Peyer's patch (tissue), 4 donors: Measurements from ENCODE around the gene LOXHD1. TPM values are rescaled to one million over a fixed set of nuclear protein-coding genes. Genes with fewer than 3 reads are reported as not detected.

Experiments
- DNase-seq, 3 donors: peaks; one replicate each; pipeline ENCODE4 v3.0.0-alpha.2; 2017 to 2019
- H3K27ac ChIP-seq, 4 donors: fragments of 200-600 bp; sonication (generic); one replicate each; pipeline ENCODE4 v1.5.1; 2016 to 2019
- H3K27me3 ChIP-seq, 2 donors: fragments of 200-600 bp; sonication (generic); one replicate each; pipeline ENCODE4 v1.5.1; 2019
- H3K36me3 ChIP-seq, 3 donors: fragments of 200-600 bp; sonication (generic); one replicate each; pipeline ENCODE4 v1.5.1; 2016 to 2019
- H3K4me1 ChIP-seq, 4 donors: fragments of 200-600 bp; sonication (generic); one replicate each; pipeline ENCODE4 v1.5.1; 2016 to 2019
- H3K4me3 ChIP-seq, 4 donors: fragments of 200-600 bp; sonication (generic); 1 replicate in 3 of 4; 2 replicates in 1 of 4; pipeline ENCODE4 v1.5.1; 2016 to 2019; ENCODE audit warnings: mild to moderate bottlenecking in 1 of 4
- H3K9me3 ChIP-seq, 4 donors: fragments of 200-600 bp; sonication (generic); one replicate each; pipeline ENCODE4 v1.5.1; 2016 to 2019; ENCODE audit warnings: mild to moderate bottlenecking in 1 of 4
- CTCF ChIP-seq, 6 experiments: fragments of 450-650 bp in 4 of 6; fragments of 200-600 bp in 2 of 6; sonication (generic) in 1 of 6; IDR thresholded peaks; one replicate each; pipeline ENCODE4 v1.5.1; 2017 to 2019; ENCODE audit warnings: antibody characterized with exemption in 6 of 6, mild to moderate bottlenecking in 3 of 6, moderate library complexity in 1 of 6
- POLR2A ChIP-seq, 2 donors: fragments of 450-650 bp; IDR thresholded peaks; one replicate each; pipeline ENCODE4 v1.5.1; 2017; ENCODE audit warnings: antibody characterized with exemption in 2 of 2, mild to moderate bottlenecking in 2 of 2, moderate library complexity in 2 of 2
- total RNA-seq, 4 donors: library from RNA; depleted of rRNA; stranded (reverse); fragments of >200 nt; gene quantifications; one replicate each; pipeline ENCODE4 v1.1.0, GENCODE V29; 2016

Gene LOXHD1
- total RNA-seq, 4 donors from 2014 or later: 0.19 to 0.83 TPM; not detected in 2

GRCh38 chr18:46562674-46563192, 94.3 kb downstream of the LOXHD1 start:
- Histone ChIP-seq H3K9me3 (no peaks in the 10 kb centered on the region), H3K27ac (no peak overlapping the region), H3K4me1 (no peaks in the 10 kb centered on the region), H3K27me3 (no peaks in the 10 kb centered on the region), H3K36me3 (no peaks in the 10 kb centered on the region), H3K4me3 (no peak overlapping the region)
- no peak for TF ChIP-seq POLR2A (IDR thresholded peaks at IDR 0.05)
- no peak for DNase-seq

- Histone ChIP-seq H3K4me3 (no peak overlapping the region), H3K27ac (no peak overlapping the region), H3K4me1 (no peaks in the 10 kb centered on the region), H3K27me3 (no peaks in the 10 kb centered on the region), H3K36me3 (no peaks in the 10 kb centered on the region), H3K9me3 (no peaks in the 10 kb centered on the region)
- DNase-seq: no peak
- TF ChIP-seq POLR2A (IDR thresholded peaks at IDR 0.05): no peak
- no peak for TF ChIP-seq CTCF (IDR thresholded peaks at IDR 0.05)
Measured at GRCh38 chr18:46560671-46561045, 96.4 kb downstream of the LOXHD1 start.

- no peaks in the 10 kb centered on the region for H3K4me1 ChIP-seq
Measured at GRCh38 chr18:46559946-46560670, 96.9 kb downstream of the LOXHD1 start.

GRCh38 chr18:46559296-46559695, 97.7 kb downstream of the LOXHD1 start:
- H3K36me3 ChIP-seq: no peaks in the 10 kb centered on the region
- TF ChIP-seq POLR2A (IDR thresholded peaks at IDR 0.05) (no peak), CTCF (IDR thresholded peaks at IDR 0.05) (no peak)
- no peaks in the 10 kb centered on the region for H3K4me1 ChIP-seq
- no peak for DNase-seq
- H3K27me3 ChIP-seq: no peaks in the 10 kb centered on the region
- no peak overlapping the region for H3K4me3 ChIP-seq
- H3K9me3 ChIP-seq: no peaks in the 10 kb centered on the region
- H3K27ac ChIP-seq: no peak overlapping the region

More at GRCh38 chr18:46559946-46560670, 96.9 kb downstream of the LOXHD1 start:
- DNase-seq: no peak
- no peaks in the 10 kb centered on the region for H3K9me3 ChIP-seq
- H3K4me3 ChIP-seq: no peak overlapping the region
- H3K27me3 ChIP-seq: no peaks in the 10 kb centered on the region
- H3K27ac ChIP-seq: no peak overlapping the region
- H3K36me3 ChIP-seq: no peaks in the 10 kb centered on the region
- TF ChIP-seq POLR2A (IDR thresholded peaks at IDR 0.05): no peak

- Histone ChIP-seq H3K9me3 (no peaks in the 10 kb centered on the region), H3K4me3 (no peak overlapping the region), H3K27me3 (no peaks in the 10 kb centered on the region), H3K4me1 (no peaks in the 10 kb centered on the region), H3K27ac (no peak overlapping the region), H3K36me3 (no peaks in the 10 kb centered on the region)
- no peak for DNase-seq
- TF ChIP-seq POLR2A (IDR thresholded peaks at IDR 0.05) (no peak), CTCF (IDR thresholded peaks at IDR 0.05) (no peak)
Measured at GRCh38 chr18:46556590-46557206, 100.3 kb downstream of the LOXHD1 start.

GRCh38 chr18:46555724-46556123, 101.3 kb downstream of the LOXHD1 start:
- H3K27ac ChIP-seq: no peak overlapping the region
- H3K4me1 ChIP-seq: no peaks in the 10 kb centered on the region
- H3K27me3 ChIP-seq: no peaks in the 10 kb centered on the region
- H3K4me3 ChIP-seq: no peak overlapping the region
- no peak for DNase-seq
- H3K36me3 ChIP-seq: no peaks in the 10 kb centered on the region
- H3K9me3 ChIP-seq: no peaks in the 10 kb centered on the region
- TF ChIP-seq POLR2A (IDR thresholded peaks at IDR 0.05) (no peak), CTCF (IDR thresholded peaks at IDR 0.05) (peak in 2 of 6 experiments; percentile 6 to 14)
